ENCODE results near the gene NIPBL. TPM values are rescaled to one million over a fixed set of nuclear protein-coding genes. Genes with fewer than 3 reads are reported as not detected.

The NIPBL gene
- total RNA-seq, 1 experiment from 2014 or later: 45.1 TPM

- H3K9me2 ChIP-seq (ENCODE audit: insufficient read depth): no peaks in the 10 kb centered on the region
- no peak overlapping the region for H2AFZ ChIP-seq (ENCODE audit: low read depth, low read length, poor library complexity, severe bottlenecking)
- H3K27ac ChIP-seq (ENCODE audit: low read depth, low read length): no peak overlapping the region
- ChIA-PET CTCF (interaction anchor here (0.8 kb wide), 1 partner anchor 200 kb away, joined by 3 read pairs; no protein-coding TSS in a partner anchor), RAD21 (ENCODE audit: low non-redundant PET in 1 of 2, low total read pairs in 2 of 2, uncharacterized antibody in 2 of 2, unreplicated experiment in 2 of 2) (no interaction called here), POLR2A (no interaction called here)
- H3K4me2 ChIP-seq (ENCODE audit: low read length): no peak overlapping the region
- no peaks in the 10 kb centered on the region for H3K9me3 ChIP-seq (ENCODE audit: control insufficient read depth in 1 of 2, insufficient read depth in 1 of 2, low read depth in 1 of 2, low read length in 2 of 2)
- DNase-seq (ENCODE audit: low read depth, low spot score): no peak
- H3K4me1 ChIP-seq (ENCODE audit: control insufficient read depth in 1 of 2, insufficient read depth in 2 of 2, low read length in 2 of 2): peaks cover 4 to 6% of the 10 kb centered on the region in 2 experiments; a peak in 3 of 4 replicates
- no peaks in the 10 kb centered on the region for H3K36me3 ChIP-seq (ENCODE audit: control insufficient read depth in 1 of 2, insufficient read depth in 2 of 2, low read length in 2 of 2)
- BruUV-seq (replicated peaks): no TSS peak
- no peak for ATAC-seq
- H3K4me3 ChIP-seq (replicated peaks in 1 of 2; ENCODE audit: low read depth in 1 of 2, low read length in 2 of 2): no peak overlapping the region
- peaks cover 14% of the 10 kb centered on the region; the same call in 1 of the 2 replicates for H4K20me1 ChIP-seq (ENCODE audit: insufficient read depth)
- H3K79me2 ChIP-seq (ENCODE audit: insufficient read depth, low read length): peaks cover 78% of the 10 kb centered on the region
- intact Hi-C loops (cut with micrococcal nuclease): loop anchor here (5.0 kb wide), 1 partner anchor 63 kb away; the partner anchor contains the start of gene NIPBL
- no peak overlapping the region for H3K9ac ChIP-seq (ENCODE audit: low read length)
- no peaks in the 10 kb centered on the region for H3K27me3 ChIP-seq (ENCODE audit: insufficient read depth, low read length)
- TF ChIP-seq YY1 (IDR thresholded peaks at IDR 0.05; ENCODE audit: extremely low read depth, insufficient replicate concordance, low read depth, low read length) (no peak), EZH2phosphoT487 (IDR thresholded peaks at IDR 0.05; ENCODE audit: borderline replicate concordance) (no peak)
- TF ChIP-seq, protein P1, sequence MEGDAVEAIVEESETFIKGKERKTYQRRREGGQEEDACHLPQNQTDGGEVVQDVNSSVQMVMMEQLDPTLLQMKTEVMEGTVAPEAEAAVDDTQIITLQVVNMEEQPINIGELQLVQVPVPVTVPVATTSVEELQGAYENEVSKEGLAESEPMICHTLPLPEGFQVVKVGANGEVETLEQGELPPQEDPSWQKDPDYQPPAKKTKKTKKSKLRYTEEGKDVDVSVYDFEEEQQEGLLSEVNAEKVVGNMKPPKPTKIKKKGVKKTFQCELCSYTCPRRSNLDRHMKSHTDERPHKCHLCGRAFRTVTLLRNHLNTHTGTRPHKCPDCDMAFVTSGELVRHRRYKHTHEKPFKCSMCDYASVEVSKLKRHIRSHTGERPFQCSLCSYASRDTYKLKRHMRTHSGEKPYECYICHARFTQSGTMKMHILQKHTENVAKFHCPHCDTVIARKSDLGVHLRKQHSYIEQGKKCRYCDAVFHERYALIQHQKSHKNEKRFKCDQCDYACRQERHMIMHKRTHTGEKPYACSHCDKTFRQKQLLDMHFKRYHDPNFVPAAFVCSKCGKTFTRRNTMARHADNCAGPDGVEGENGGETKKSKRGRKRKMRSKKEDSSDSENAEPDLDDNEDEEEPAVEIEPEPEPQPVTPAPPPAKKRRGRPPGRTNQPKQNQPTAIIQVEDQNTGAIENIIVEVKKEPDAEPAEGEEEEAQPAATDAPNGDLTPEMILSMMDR (IDR thresholded peaks at IDR 0.05 in 2 of 3, conservative IDR thresholded peaks at IDR 0.05 in 1 of 3; ENCODE audit: borderline replicate concordance in 1 of 3, insufficient read depth in 1 of 3, low read depth in 2 of 3, low read length in 2 of 3): no peak
These were observed 63.6 kb downstream of the NIPBL start for GRCh38 chr5:36939969-36940858.

DNA sequence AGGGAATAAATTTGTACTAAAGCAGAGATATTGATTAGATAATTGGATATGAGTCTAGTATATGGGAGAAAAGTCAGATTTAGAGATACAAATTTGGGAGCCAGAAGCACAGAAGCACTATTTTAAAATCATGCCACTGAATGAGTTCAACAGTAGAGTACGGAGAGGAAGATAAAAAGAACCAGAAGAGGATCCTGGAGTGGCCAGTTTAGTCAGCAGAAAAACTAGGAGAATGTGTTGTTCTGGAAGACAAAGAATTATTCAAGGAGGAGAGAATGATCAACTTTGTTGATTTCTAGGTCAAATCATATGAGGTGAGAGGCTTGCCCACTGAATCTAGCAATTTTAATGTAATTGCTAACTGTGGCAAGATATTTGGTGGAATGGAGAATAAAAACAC, 67.0 kb downstream of the NIPBL start:
- H3K9me3 ChIP-seq (ENCODE audit: control insufficient read depth in 1 of 2, insufficient read depth in 1 of 2, low read depth in 1 of 2, low read length in 2 of 2): no peaks in the 10 kb centered on the region
- no TSS peak for BruUV-seq (replicated peaks)
- H3K4me3 ChIP-seq (replicated peaks in 1 of 2; ENCODE audit: low read depth in 1 of 2, low read length in 2 of 2): no peak overlapping the region
- H3K79me2 ChIP-seq (ENCODE audit: insufficient read depth, low read length): peaks cover 78% of the 10 kb centered on the region
- TF ChIP-seq RAD21 (IDR thresholded peaks at IDR 0.05; ENCODE audit: low read depth) (no peak), SIN3A (IDR thresholded peaks at IDR 0.05; ENCODE audit: low read depth) (no peak), ATF3 (IDR thresholded peaks at IDR 0.05) (no peak), SRF (IDR thresholded peaks at IDR 0.05; ENCODE audit: low read depth) (no peak), YY1 (IDR thresholded peaks at IDR 0.05; ENCODE audit: extremely low read depth, insufficient replicate concordance, low read depth, low read length) (no peak), EGR1 (IDR thresholded peaks at IDR 0.05; ENCODE audit: low read depth) (no peak), CBX3 (IDR thresholded peaks at IDR 0.05; ENCODE audit: low read depth) (no peak), POLR2A (IDR thresholded peaks at IDR 0.05; ENCODE audit: borderline replicate concordance, extremely low read depth, insufficient read depth, insufficient read length) (no peak), POLR2AphosphoS5 (IDR thresholded peaks at IDR 0.05; ENCODE audit: low read depth, low read length) (no peak), ZNF274 (IDR thresholded peaks at IDR 0.05; ENCODE audit: low read depth, low read length) (no peak), FOSL1 (IDR thresholded peaks at IDR 0.05; ENCODE audit: low read depth) (no peak)
- TF ChIP-seq, protein P2, sequence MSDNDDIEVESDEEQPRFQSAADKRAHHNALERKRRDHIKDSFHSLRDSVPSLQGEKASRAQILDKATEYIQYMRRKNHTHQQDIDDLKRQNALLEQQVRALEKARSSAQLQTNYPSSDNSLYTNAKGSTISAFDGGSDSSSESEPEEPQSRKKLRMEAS (IDR thresholded peaks at IDR 0.05): no peak
- peaks cover 21% of the 10 kb centered on the region; the same call in 1 of the 2 replicates for H4K20me1 ChIP-seq (ENCODE audit: insufficient read depth)
- ATAC-seq: no peak
- no peak overlapping the region for H3K9ac ChIP-seq (ENCODE audit: low read length)
- no peak overlapping the region for H3K4me2 ChIP-seq (ENCODE audit: low read length)
- POLR2A ChIA-PET: no interaction called here
- no peak overlapping the region for H3K27ac ChIP-seq (ENCODE audit: low read depth, low read length)
- no peaks in the 10 kb centered on the region for H3K9me2 ChIP-seq (ENCODE audit: insufficient read depth)
- H3K4me1 ChIP-seq (ENCODE audit: control insufficient read depth in 1 of 2, insufficient read depth in 2 of 2, low read length in 2 of 2): peaks cover 4 to 6% of the 10 kb centered on the region in 2 experiments; a peak in 3 of 4 replicates
- no peak overlapping the region for H2AFZ ChIP-seq (ENCODE audit: low read depth, low read length, poor library complexity, severe bottlenecking)
- DNase-seq (ENCODE audit: low read depth, low spot score): no peak
- H3K27me3 ChIP-seq (ENCODE audit: insufficient read depth, low read length): no peaks in the 10 kb centered on the region
- CTCF ChIA-PET: no interaction called here
- intact Hi-C loops (cut with micrococcal nuclease): loop anchor here (5.0 kb wide), 1 partner anchor 66 kb away; the partner anchor contains the start of gene NIPBL
- RAD21 ChIA-PET (ENCODE audit: low non-redundant PET in 1 of 2, low total read pairs in 2 of 2, uncharacterized antibody in 2 of 2, unreplicated experiment in 2 of 2): no interaction called here
- no peaks in the 10 kb centered on the region for H3K36me3 ChIP-seq (ENCODE audit: control insufficient read depth in 1 of 2, insufficient read depth in 2 of 2, low read length in 2 of 2)
